MG63 (cell line): Measurements from ENCODE around the gene CPN1. TPM values are rescaled to one million over a fixed set of nuclear protein-coding genes. Genes with fewer than 3 reads are reported as not detected.

ENCODE experiments used
- DNase-seq: peaks from one replicate; pipeline ENCODE4 v3.0.0-alpha.2; 2020
- H3K27me3 ChIP-seq: fragments of 250-450 bp; sonication (Bioruptor Pico); 2 replicates; pipeline ENCODE4 v1.5.1; 2020; ENCODE audit warnings: mild to moderate bottlenecking, moderate library complexity
- H3K36me3 ChIP-seq: fragments of 250-450 bp; sonication (Bioruptor Pico); 2 replicates; pipeline ENCODE4 v1.5.1; 2020; ENCODE audit warnings: mild to moderate bottlenecking, moderate library complexity
- H3K4me3 ChIP-seq: fragments of 250-450 bp; sonication (Bioruptor Pico); 2 replicates; pipeline ENCODE4 v1.5.1; 2020; ENCODE audit warnings: mild to moderate bottlenecking, moderate library complexity
- H3K9me3 ChIP-seq: fragments of 250-450 bp; sonication (Bioruptor Pico); 2 replicates; pipeline ENCODE4 v1.5.1; 2020; ENCODE audit warnings: mild to moderate bottlenecking, moderate library complexity
- total RNA-seq: library from RNA; depleted of rRNA; stranded (reverse); fragments of >200 nt; shearing (Covaris generic); gene quantifications from 2 replicates; pipeline ENCODE4 v1.2.3, GENCODE V29; 2014; ENCODE audit warnings: low replicate concordance; rRNA removed

The CPN1 gene
- total RNA-seq, 1 experiment from 2014 or later: not detected

- H3K36me3 ChIP-seq: peaks cover 12% of the 10 kb centered on the region
- no peak for DNase-seq
- H3K27me3 ChIP-seq: no peaks in the 10 kb centered on the region
- H3K9me3 ChIP-seq: no peaks in the 10 kb centered on the region
- no peak overlapping the region for H3K4me3 ChIP-seq
Measured at GRCh38 chr10:99995269-99995668, 86.4 kb downstream of the CPN1 start.

GRCh38 chr10:99994801-99995200 lies 86.9 kb downstream of the CPN1 start:
- DNase-seq: no peak
- Histone ChIP-seq H3K9me3 (no peaks in the 10 kb centered on the region), H3K36me3 (peaks cover 14% of the 10 kb centered on the region), H3K27me3 (no peaks in the 10 kb centered on the region), H3K4me3 (no peak overlapping the region)

GRCh38 chr10:99993701-99994689 lies 87.7 kb downstream of the CPN1 start:
- H3K36me3 ChIP-seq: peaks cover 14% of the 10 kb centered on the region
- no peaks in the 10 kb centered on the region for H3K9me3 ChIP-seq
- no peaks in the 10 kb centered on the region for H3K27me3 ChIP-seq
- DNase-seq: peak; percentile 87
- H3K4me3 ChIP-seq: no peak overlapping the region

Other genes starting within 250 kb of the CPN1 start
- 5.4 and 6.5 TPM in 2 replicates for gene DNMBP, start 71.9 kb downstream of the CPN1 start, total RNA-seq
- 38.4 and 47.2 TPM in 2 replicates for gene ERLIN1, start 104.2 kb upstream of the CPN1 start, total RNA-seq
- 10.1 and 21.9 TPM in 2 replicates for gene CHUK, start 147.7 kb upstream of the CPN1 start, total RNA-seq
- 28.8 and 33.5 TPM in 2 replicates for gene CWF19L1, start 185.8 kb upstream of the CPN1 start, total RNA-seq
- gene BLOC1S2, start 204.8 kb upstream of the CPN1 start, total RNA-seq: 43.0 and 74.3 TPM in 2 replicates
- not detected in 2 replicates for gene PKD2L1, start 248.4 kb upstream of the CPN1 start, total RNA-seq